GM18858 (cell line): ENCODE data around the gene CLK2.
"Not testable (repeated sequence)": the region's sequence is repeated elsewhere in the genome, so short reads cannot be mapped to it uniquely, and the experiment has no call there.

Source experiments
- ATAC-seq: cut with Tn5 transposase; IDR thresholded peaks from one replicate; pipeline ENCODE4 v1.9.1; 2021; ENCODE audit not compliant: unreplicated experiment

Gene CLK2

GRCh38 chr1:155244368-155245162 lies 28.7 kb downstream of the CLK2 start:
- peak; percentile 67 for ATAC-seq

DNA sequence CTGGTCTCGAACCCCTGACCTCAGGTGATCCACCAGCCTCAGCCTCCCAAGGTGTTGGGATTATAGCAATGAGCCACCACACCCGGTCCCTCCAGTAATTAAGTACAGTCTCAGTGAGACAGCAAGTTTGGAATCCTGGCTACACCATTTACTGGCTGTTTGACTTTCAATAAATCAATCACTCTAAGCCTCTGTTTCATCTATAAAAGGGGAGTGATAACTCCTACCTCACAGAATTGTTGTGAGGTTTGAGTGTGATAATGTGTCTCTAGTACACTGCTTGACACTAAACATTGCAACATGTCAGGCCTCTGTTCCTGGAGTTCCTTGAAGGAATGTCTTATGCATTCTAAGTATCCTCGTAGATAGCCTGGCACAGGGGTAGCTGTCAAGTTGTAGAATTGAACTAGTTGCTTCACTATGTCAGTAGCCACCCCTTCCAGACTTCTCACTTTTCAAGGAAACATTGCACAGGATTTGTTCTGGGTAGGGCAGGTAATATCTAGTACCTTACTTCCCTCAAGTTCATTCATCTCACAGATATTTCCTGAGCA lies 30.4 kb downstream of the CLK2 start:
- no peak for ATAC-seq

- ATAC-seq = no peak
Observed at GRCh38 chr1:155241841-155242264, 31.5 kb downstream of the CLK2 start.

DNA sequence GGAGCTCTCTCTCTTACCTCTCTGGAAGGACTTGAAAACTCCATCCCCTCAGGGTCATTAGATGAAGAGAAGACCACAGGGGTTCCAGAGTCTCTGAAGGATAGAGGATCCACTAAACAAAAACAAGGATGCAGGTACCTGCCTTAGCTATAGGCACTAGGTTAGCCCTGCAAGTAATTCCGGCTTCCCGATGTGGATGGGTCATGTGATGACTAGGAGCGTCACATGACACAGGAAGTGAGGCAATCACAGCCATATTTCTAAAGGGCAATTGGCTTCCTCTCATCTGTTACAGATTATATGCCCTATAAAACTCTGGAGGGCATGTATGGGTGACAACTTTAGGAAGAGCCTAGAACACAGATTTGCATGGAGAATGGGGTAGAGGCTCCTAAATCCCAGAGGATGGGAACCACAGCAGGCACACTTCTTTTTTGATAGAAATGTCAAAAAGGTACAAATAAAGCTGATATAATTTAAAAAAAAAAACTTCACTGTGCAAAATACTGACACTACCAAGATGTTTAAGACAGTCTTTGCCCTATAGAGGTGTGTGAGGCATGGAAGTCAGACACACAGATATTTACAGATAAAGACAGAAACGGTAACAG lies 32.1 kb downstream of the CLK2 start:
- ATAC-seq = no peak

DNA sequence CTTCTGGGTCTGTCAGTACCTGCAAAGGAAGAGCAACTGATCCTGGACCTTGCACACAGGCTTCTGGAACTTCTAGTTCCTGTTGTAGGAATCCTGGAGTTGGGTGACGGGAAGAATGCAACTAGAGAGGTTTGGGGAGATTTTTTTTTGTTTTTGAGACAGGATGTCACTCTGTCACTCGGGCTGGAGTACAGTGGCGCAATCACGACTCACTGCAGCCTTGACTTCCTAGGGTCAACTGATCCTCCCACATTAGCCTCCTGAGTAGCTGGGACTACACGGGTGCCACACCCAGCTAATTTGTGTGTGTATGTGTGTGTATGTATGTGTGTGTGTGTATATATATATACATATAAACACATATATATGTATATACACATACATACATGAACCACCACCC lies 36.9 kb downstream of the CLK2 start:
- no peak for ATAC-seq

GRCh38 chr1:155235375-155235774 lies 37.9 kb downstream of the CLK2 start:
- ATAC-seq = not testable (repeated sequence)

DNA sequence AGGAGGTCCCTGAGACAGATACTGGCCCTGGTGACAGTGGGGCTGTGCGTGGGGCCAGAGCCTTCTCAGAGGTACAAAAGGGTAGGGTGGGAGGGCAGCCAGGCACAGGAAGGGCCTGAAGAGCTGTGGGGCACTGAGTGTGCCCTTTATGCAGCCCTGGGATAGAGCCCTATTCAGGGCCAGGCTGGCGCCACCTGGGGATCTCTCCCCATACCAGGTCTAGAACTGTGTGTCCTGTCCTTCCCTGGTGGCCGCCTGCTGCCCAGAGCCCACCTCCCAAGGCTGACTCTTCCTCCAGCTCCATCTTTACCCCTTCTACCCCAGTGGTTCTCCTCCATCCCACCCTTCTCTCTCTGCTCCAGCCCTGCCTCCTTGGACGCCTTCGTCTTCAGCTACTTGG lies 39.8 kb downstream of the CLK2 start:
- not testable (repeated sequence) for ATAC-seq

GRCh38 chr1:155232001-155232978 lies 41.0 kb downstream of the CLK2 start:
- ATAC-seq = not testable (repeated sequence)

GRCh38 chr1:155231302-155231701 lies 42.0 kb downstream of the CLK2 start:
- not testable (repeated sequence) for ATAC-seq

- ATAC-seq = no peak
Observed at GRCh38 chr1:155228096-155228427, 45.2 kb downstream of the CLK2 start.

GRCh38 chr1:155227261-155228095 lies 45.8 kb downstream of the CLK2 start:
- peak; percentile 86 for ATAC-seq

- ATAC-seq = no peak
Observed at GRCh38 chr1:155226910-155227260, 46.4 kb downstream of the CLK2 start.

- ATAC-seq = no peak
Observed at GRCh38 chr1:155226188-155226909, 47.0 kb downstream of the CLK2 start.

DNA sequence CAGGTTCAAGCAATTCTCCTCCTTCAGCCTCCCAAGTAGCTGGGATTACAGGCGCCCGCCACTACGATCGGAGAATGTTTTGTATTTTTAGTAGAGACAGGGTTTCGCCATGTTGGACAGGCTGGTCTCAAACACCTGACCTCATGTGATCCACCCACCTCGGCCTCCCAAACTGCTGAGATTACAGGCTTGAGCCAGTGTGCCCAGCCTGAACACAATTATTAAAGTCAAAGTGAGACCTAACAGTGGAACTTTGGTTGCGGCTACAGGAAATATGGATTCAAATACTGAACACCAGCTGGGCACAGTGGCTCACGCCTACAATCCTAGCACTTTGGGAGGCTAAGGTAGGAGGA lies 47.9 kb downstream of the CLK2 start:
- ATAC-seq = not testable (repeated sequence)

DNA sequence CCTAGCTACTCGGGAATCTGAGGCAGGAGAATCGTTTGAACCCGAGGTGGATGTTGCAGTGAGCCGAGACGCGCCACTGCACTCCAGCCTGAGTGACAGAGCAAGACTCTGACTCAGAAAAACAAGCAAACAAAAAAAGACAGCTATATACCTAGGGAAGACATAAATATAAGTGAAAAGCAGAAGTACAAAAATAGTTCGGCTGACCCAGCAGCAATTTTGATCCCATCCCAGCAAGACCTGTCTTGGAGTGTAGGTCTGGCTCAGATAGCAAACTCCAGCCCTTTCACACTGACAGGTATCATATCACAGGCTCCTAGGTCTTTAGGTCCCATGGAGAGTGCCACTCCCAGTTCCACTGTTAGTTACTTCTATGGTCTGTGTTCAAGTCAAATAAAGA lies 50.3 kb downstream of the CLK2 start:
- no peak for ATAC-seq

DNA sequence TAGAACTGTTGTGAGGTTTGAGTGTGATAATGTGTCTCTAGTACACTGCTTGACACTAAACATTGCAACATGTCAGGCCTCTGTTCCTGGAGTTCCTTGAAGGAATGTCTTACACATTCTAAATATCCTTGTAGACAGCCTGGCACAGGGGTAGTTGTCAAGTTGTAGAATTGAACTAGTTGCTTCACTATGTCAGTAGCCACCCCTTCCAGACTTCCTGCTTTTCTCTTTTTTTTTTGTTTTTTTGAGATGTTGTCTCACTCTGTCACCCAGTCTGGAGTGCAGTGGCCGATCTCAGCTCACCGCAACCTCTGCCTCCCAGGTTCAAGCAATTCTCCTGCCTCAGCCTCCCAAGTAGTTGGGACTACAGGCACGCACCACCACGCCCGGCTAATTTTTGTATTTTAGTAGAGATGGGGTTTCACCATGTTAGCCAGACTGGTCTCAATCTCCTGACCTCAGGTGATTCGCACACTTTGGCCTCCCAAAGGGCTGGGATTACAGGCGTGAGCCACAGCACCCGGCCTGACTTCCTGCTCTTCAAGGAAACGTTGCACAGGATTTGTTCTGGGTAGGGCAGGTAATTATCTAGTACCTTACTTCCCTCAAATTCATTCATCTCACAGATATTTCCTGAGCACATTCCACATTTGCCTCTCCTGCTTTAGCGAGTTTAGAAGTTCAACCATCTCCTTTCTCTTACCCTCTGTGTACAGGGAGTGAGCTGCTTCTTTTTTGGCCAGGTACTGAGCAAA lies 52.9 kb downstream of the CLK2 start:
- not testable (repeated sequence) for ATAC-seq

DNA sequence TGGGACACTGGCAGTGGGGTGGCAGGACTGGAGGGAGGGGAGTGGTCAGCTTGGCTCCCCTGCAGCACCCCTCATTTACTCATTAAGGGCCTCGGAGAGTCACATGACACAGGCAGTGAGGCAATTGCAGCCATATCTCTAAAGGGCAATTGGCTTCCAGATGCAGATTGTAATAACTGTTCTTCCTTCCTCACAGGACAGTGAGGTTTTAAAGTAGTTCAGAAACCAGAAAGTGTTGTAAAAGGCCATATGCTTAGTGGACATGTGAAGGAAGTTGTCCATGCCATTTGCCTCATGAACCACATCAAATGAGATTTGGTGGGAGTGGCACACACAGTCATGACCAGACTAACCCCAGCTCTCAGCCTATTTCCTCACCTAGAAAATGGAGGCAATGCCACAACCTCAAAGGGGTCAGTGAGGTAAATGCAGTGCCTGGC lies 53.7 kb downstream of the CLK2 start:
- no peak for ATAC-seq

DNA sequence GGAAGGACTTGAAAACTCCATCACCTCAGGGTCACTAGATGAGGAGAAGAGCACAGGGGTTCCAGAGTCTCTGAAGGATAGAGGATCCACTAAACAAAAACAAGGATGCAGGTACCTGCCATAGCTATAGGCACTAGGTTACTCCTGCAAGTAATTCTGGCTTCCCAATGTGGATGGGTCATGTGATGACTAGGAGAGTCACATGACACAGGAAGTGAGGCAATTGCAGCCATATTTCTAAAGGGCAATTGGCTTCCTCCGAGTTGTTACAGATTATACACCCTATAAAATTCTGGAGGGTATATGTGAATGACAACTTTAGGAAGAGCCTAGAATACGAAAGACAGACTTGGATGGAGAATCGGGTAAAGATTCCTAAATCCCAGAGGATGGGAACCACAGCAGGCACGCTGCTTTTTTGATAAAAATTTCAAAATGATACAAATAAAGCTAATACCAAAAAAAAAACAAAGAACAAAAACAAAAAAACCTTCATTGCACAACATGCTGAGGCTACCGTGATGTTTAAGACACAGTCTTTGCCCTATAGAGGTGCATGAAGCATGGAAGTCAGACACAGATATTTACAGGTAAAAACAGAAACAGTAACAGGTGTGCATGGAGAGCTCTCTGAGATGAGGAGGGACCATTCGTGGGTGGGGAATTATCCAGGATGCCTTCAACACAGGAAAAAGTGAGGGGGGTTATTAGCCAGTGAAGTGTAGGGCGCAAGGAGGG lies 54.3 kb downstream of the CLK2 start:
- no peak for ATAC-seq
